GM21390 (cell line): ENCODE measurements around the gene BIRC7.

Experiments used
- ATAC-seq: cut with Tn5 transposase; IDR thresholded peaks from one replicate; pipeline ENCODE4 v1.9.1; 2021; ENCODE audit not compliant: unreplicated experiment

Gene BIRC7

GRCh38 chr20:63235399-63235983 is at the start of gene BIRC7:
Gene BIRC7, plus strand, starts transcription at chr20:63235905. Its CDS starts 192 bp downstream, at chr20:63236097.
- no peak for ATAC-seq

GRCh38 chr20:63186084-63186483 is 49.6 kb upstream of the BIRC7 start:
- ATAC-seq, result no peak

- ATAC-seq, result no peak
These were observed 49.0 kb upstream of the BIRC7 start for GRCh38 chr20:63186528-63187316.

- ATAC-seq, result no peak
These were observed 48.2 kb upstream of the BIRC7 start for GRCh38 chr20:63187338-63188158.

- no peak for ATAC-seq
These were observed 47.6 kb upstream of the BIRC7 start for GRCh38 chr20:63188159-63188442.

GRCh38 chr20:63188641-63189321 is 46.9 kb upstream of the BIRC7 start:
- no peak for ATAC-seq

GRCh38 chr20:63189322-63189642 is 46.4 kb upstream of the BIRC7 start:
- no peak for ATAC-seq

- no peak for ATAC-seq
These were observed 45.7 kb upstream of the BIRC7 start for GRCh38 chr20:63189846-63190559.

- ATAC-seq, result no peak
These were observed 44.9 kb upstream of the BIRC7 start for GRCh38 chr20:63190828-63191227.

GRCh38 chr20:63191400-63191799 is 44.3 kb upstream of the BIRC7 start:
- no peak for ATAC-seq

- ATAC-seq, result no peak
These were observed 43.0 kb upstream of the BIRC7 start for GRCh38 chr20:63192721-63193120.

GRCh38 chr20:63194007-63194796 is 41.5 kb upstream of the BIRC7 start:
- no peak for ATAC-seq

- ATAC-seq, result no peak
These were observed 40.9 kb upstream of the BIRC7 start for GRCh38 chr20:63194797-63195173.

- no peak for ATAC-seq
These were observed 38.8 kb upstream of the BIRC7 start for GRCh38 chr20:63196768-63197470.

- no peak for ATAC-seq
These were observed 37.1 kb upstream of the BIRC7 start for GRCh38 chr20:63198606-63199005.

GRCh38 chr20:63202021-63202420 is 33.7 kb upstream of the BIRC7 start:
- no peak for ATAC-seq

GRCh38 chr20:63202811-63203526 is 32.7 kb upstream of the BIRC7 start:
- no peak for ATAC-seq

GRCh38 chr20:63204362-63204761 is 31.3 kb upstream of the BIRC7 start:
- no peak for ATAC-seq

GRCh38 chr20:63205896-63206295 is 29.8 kb upstream of the BIRC7 start:
- ATAC-seq, result no peak
